ENCODE measurements around the gene MBOAT7.
A peak's percentile ranks its signal among the peaks of the same experiment; 100 is the strongest.

- TF ChIP-seq CTCF (IDR thresholded peaks at IDR 0.05) (peak; percentile 67 to 94 (median 86)), POLR2A (IDR thresholded peaks at IDR 0.05) (no peak)
These were observed 21.0 kb downstream of the MBOAT7 start for GRCh38 chr19:54168174-54168917.

Data from body of pancreas (tissue), 4 donors.